ENCODE results near the gene CDKN1C. TPM values are rescaled to one million over a fixed set of nuclear protein-coding genes. Genes with fewer than 3 reads are reported as not detected.

Gene CDKN1C
- total RNA-seq (10 to 100 TPM; 16.9 to 48.0 (median 25.4) TPM), polyA plus RNA-seq (10 to 100 TPM; 50.3 to 55.3 TPM)
- long read RNA-seq, donor 1, transcript CDKN1C-204 (4 exons, 1,771 nt) = major isoform, 6 of 16 reads
- long read RNA-seq, donor 1, partial matches to known transcripts = 0 of 16 reads
- long read RNA-seq, donor 1, other reads (novel, unspliced or antisense) = 7 of 16 reads
- long read RNA-seq, donor 2, transcript CDKN1C-204 (4 exons, 1,771 nt) = major isoform, 14 of 41 reads
- long read RNA-seq, donor 2, transcript CDKN1C-203 (3 exons, 1,930 nt) = minor isoform, 6 of 41 reads
- long read RNA-seq, donor 2, partial matches to known transcripts = 2 of 41 reads
- long read RNA-seq, donor 2, other reads (novel, unspliced or antisense) = 15 of 41 reads
- long read RNA-seq, donor 3, partial matches to known transcripts = 0 of 2 reads
- long read RNA-seq, donor 3, other reads (novel, unspliced or antisense) = 1 of 2 reads

- DNase-seq (peak; percentile 88 to 91), ATAC-seq (peak; percentile 72 to 84 (median 80))
- Histone ChIP-seq H3K9me3 (no peaks in the 10 kb centered on the region), H3K27me3 (peaks cover 0 to 34% (median 0%) of the 10 kb centered on the region in 7 donors), H3K4me3 (peak within 1 kb of the TSS; percentile 63 to 89 (median 78)), H3K27ac (peak within 1 kb of the TSS; percentile 80 to 94 (median 86)), H3K36me3 (no peaks in the 10 kb centered on the region), H3K4me1 (peaks cover 5 to 55% (median 39%) of the 10 kb centered on the region in 9 donors)
- WGBS, 2 donors = 0 to 1% methylated on average over 34 to 61 of the region's 61 CpGs
- TF ChIP-seq CTCF (IDR thresholded peaks at IDR 0.05) = no peak
- intact Hi-C loops (cut with DNase I) = loop anchor here in 9 of 10 donors (2.0 to 10.0 kb wide), 10 partner anchors 58 to 691 kb away; partner anchors contain the start of genes KCNQ1OT1 (in 5 of the 9), C11orf21 (in 1 of the 9) and TSPAN32 (in 1 of the 9)
These were observed at the start of gene CDKN1C for GRCh38 chr11:2885678-2886081. Gene CDKN1C, minus strand, starts transcription at chr11:2885775. Its CDS starts 319 bp downstream, at chr11:2885456.

GRCh38 chr11:2934611-2935239, 49.1 kb upstream of the CDKN1C start:
- no peak overlapping the region for H3K27ac ChIP-seq
- ATAC-seq (no peak), DNase-seq (no peak)
- WGBS, 2 donors = 79 to 89% methylated on average over 14 of the region's 14 CpGs
- TF ChIP-seq CTCF (IDR thresholded peaks at IDR 0.05) = no peak
- no peak overlapping the region for H3K4me3 ChIP-seq
- peaks cover 0 to 16% (median 10%) of the 10 kb centered on the region in 7 donors for H3K27me3 ChIP-seq
- H3K36me3 ChIP-seq = no peaks in the 10 kb centered on the region
- H3K9me3 ChIP-seq = peaks cover 0 to 20% (median 5%) of the 10 kb centered on the region in 11 donors
- H3K4me1 ChIP-seq = peaks cover 2 to 28% (median 10%) of the 10 kb centered on the region in 9 donors
- intact Hi-C loops (cut with DNase I) = no loop called here

DNA sequence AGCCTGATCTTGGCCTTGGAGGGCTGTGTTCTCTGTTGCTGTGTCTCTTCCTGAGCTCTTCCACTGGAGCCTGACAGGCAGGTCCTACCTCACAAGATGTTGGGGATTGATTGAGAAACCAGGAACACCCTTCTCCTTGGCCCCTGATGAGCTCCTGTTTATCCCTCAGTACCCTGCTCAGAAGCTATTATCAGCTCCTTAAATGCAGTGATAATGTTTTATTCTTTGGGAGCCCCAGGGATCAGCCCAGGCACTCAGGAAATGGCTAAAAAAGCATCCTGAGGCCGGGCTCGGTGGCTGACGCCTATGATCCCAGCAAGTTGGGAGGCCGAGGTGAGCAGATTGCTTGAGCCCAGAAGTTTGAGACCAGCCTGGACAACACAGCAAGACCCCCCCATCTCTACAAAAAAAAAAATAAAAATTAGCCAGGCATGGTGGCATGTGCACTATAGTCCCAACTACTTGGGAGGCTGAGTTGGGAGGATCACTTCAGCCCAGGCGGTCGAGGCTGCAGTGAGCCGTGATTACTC, 48.5 kb upstream of the CDKN1C start:
- intact Hi-C loops (cut with DNase I) = no loop called here
- Histone ChIP-seq H3K4me3 (no peak overlapping the region), H3K4me1 (peaks cover 4 to 33% (median 15%) of the 10 kb centered on the region in 9 donors), H3K36me3 (no peaks in the 10 kb centered on the region), H3K27ac (peak overlapping the region in 1 of 10 donors; percentile 31), H3K9me3 (peaks cover 0 to 20% (median 5%) of the 10 kb centered on the region in 11 donors), H3K27me3 (peaks cover 0 to 23% (median 16%) of the 10 kb centered on the region in 7 donors)
- 80 to 83% methylated on average over 7 of the region's 7 CpGs for WGBS, 2 donors
- no peak for TF ChIP-seq CTCF (IDR thresholded peaks at IDR 0.05)
- DNase-seq = no peak
- ATAC-seq = no peak

Measured in heart right ventricle (tissue), 16 donors.